Hematopoietic multipotent progenitor cell treated with erythropoietin and hydrocortisone succinate and interleukin-3 and kit ligand, for 17 days (in vitro differentiated cells): ENCODE data around the gene NUB1.

Source experiments
- DNase-seq: peaks from one replicate; pipeline ENCODE4 v3.0.0-alpha.2; 2015; ENCODE audit warnings: low spot score

NUB1 gene

GRCh38 chr7:151345576-151346469, 4.2 kb downstream of the NUB1 start:
- DNase-seq: no peak

- peak; percentile 35 for DNase-seq
Measured at GRCh38 chr7:151346470-151346769, 4.8 kb downstream of the NUB1 start.

- DNase-seq: no peak
Measured at GRCh38 chr7:151347200-151347599, 5.6 kb downstream of the NUB1 start.

- peak; percentile 24 for DNase-seq
Measured at GRCh38 chr7:151348970-151349369, 7.4 kb downstream of the NUB1 start.

- no peak for DNase-seq
Measured at GRCh38 chr7:151349507-151349853, 7.9 kb downstream of the NUB1 start.

GRCh38 chr7:151351027-151351426, 9.4 kb downstream of the NUB1 start:
- DNase-seq: peak; percentile 61

GRCh38 chr7:151351967-151352366, 10.4 kb downstream of the NUB1 start:
- no peak for DNase-seq

- no peak for DNase-seq
Measured at GRCh38 chr7:151352512-151352911, 10.9 kb downstream of the NUB1 start.

- DNase-seq: no peak
Measured at GRCh38 chr7:151361193-151361959, 19.8 kb downstream of the NUB1 start.

GRCh38 chr7:151363182-151363581, 21.6 kb downstream of the NUB1 start:
- DNase-seq: no peak

GRCh38 chr7:151366166-151366879, 24.7 kb downstream of the NUB1 start:
- DNase-seq: no peak

- DNase-seq: no peak
Measured at GRCh38 chr7:151366880-151367222, 25.2 kb downstream of the NUB1 start.

GRCh38 chr7:151367284-151367683, 25.7 kb downstream of the NUB1 start:
- no peak for DNase-seq

GRCh38 chr7:151368136-151368571, 26.5 kb downstream of the NUB1 start:
- DNase-seq: peak; percentile 78

- peak; percentile 68 for DNase-seq
Measured at GRCh38 chr7:151371266-151371665, 29.7 kb downstream of the NUB1 start.

- no peak for DNase-seq
Measured at GRCh38 chr7:151372612-151373265, 31.1 kb downstream of the NUB1 start.

- DNase-seq: no peak
Measured at GRCh38 chr7:151373599-151373998, 32.0 kb downstream of the NUB1 start.

- DNase-seq: no peak
Measured at GRCh38 chr7:151374139-151374538, 32.5 kb downstream of the NUB1 start.

GRCh38 chr7:151374726-151375125, 33.1 kb downstream of the NUB1 start:
- no peak for DNase-seq

- no peak for DNase-seq
Measured at GRCh38 chr7:151375530-151376217, 34.1 kb downstream of the NUB1 start.

GRCh38 chr7:151376218-151376902, 34.7 kb downstream of the NUB1 start:
- no peak for DNase-seq
